ENCODE data around the gene TMEM63B. TPM values are rescaled to one million over a fixed set of nuclear protein-coding genes. Genes with fewer than 3 reads are reported as not detected.
"Not testable (repeated sequence)": the region's sequence is repeated elsewhere in the genome, so short reads cannot be mapped to it uniquely, and the experiment has no call there.

Gene TMEM63B
- total and polyA plus RNA-seq, 9 of the 15 experiments (the other 6 are each of a cell fraction or from before 2014, with no cell fraction given), result 0.14 to 39.4 (median 14.4) TPM

- Histone ChIP-seq H3K79me2 (ENCODE audit: control insufficient read depth, insufficient read depth, low read length) (no peaks in the 10 kb centered on the region), H3K4me3 (no peak overlapping the region), H2AFZ (ENCODE audit: low read depth, low read length) (no peak overlapping the region), H3K27ac (ENCODE audit: extremely low read depth, low read depth, low read length) (no peak overlapping the region), H3K9me3 (replicated peaks; ENCODE audit: control insufficient read depth, insufficient read depth, low read depth, low read length) (no peaks in the 10 kb centered on the region), H3K27me3 (ENCODE audit: control insufficient read depth in 2 of 2, insufficient read depth in 2 of 2, low read length in 2 of 2) (no peaks in the 10 kb centered on the region), H3K4me1 (replicated peaks in 1 of 2; ENCODE audit: control insufficient read depth in 2 of 2, insufficient read depth in 2 of 2, low read length in 2 of 2) (peaks cover 0 to 6% of the 10 kb centered on the region in 2 experiments; a peak in 2 of 5 replicates), H3K9me1 (ENCODE audit: control insufficient read depth, insufficient read depth, low read length) (no peaks in the 10 kb centered on the region), H3K4me2 (ENCODE audit: insufficient read depth, low read length) (no peak overlapping the region), H3K36me3 (ENCODE audit: control insufficient read depth, insufficient read depth, low read length) (peaks cover 89% of the 10 kb centered on the region), H3K9ac (ENCODE audit: insufficient read depth in 1 of 2, low read depth in 2 of 2, low read length in 2 of 2) (no peak overlapping the region), H4K20me1 (replicated peaks; ENCODE audit: control insufficient read depth, insufficient read depth, low read length) (no peaks in the 10 kb centered on the region)
- no peak for ATAC-seq
- TF ChIP-seq WHSC1 (IDR thresholded peaks at IDR 0.05; ENCODE audit: low read length) (no peak), ZKSCAN1 (IDR thresholded peaks at IDR 0.05; ENCODE audit: low read depth, low read length) (peak; percentile 84)
- DNase-seq (ENCODE audit: extremely low read depth in 1 of 4, low spot score in 3 of 4), result no peak
- 91% methylated on average over 1 of the region's 1 CpG for WGBS (ENCODE audit: insufficient coverage, low coverage, missing lambda C conversion rate)
- no peak for FAIRE-seq
- CTCF ChIA-PET (ENCODE audit: low intra/inter-chr PET ratio), result no interaction called here
- intact Hi-C loops (cut with micrococcal nuclease) (no loop called here), in situ Hi-C loops (cut with MboI) (no loop called here)
- POLR2A ChIA-PET, result interaction anchor here (0.6 to 2.2 kb wide), 3 partner anchors 9 to 75 kb away, joined by 4 to 7 read pairs (median 5); no protein-coding TSS in a partner anchor
- no TSS peak for BruUV-seq (replicated peaks)
These were observed 16.4 kb downstream of the TMEM63B start for GRCh38 chr6:44143731-44144130.

GRCh38 chr6:44144536-44144935, 17.2 kb downstream of the TMEM63B start:
- WGBS (ENCODE audit: insufficient coverage, low coverage, missing lambda C conversion rate), result 76% methylated on average over 3 of the region's 3 CpGs
- POLR2A ChIA-PET, result interaction anchor here (1.4 to 2.2 kb wide), 2 partner anchors 10 to 102 kb away, joined by 3 to 7 read pairs; partner anchors contain the start of gene HSP90AB1
- H3K79me2 ChIP-seq (ENCODE audit: control insufficient read depth, insufficient read depth, low read length); H3K27ac ChIP-seq (ENCODE audit: extremely low read depth, low read depth, low read length); H3K9me3 ChIP-seq (replicated peaks; ENCODE audit: control insufficient read depth, insufficient read depth, low read depth, low read length); H3K9ac ChIP-seq (ENCODE audit: insufficient read depth in 1 of 2, low read depth in 2 of 2, low read length in 2 of 2); H2AFZ ChIP-seq (ENCODE audit: low read depth, low read length); DNase-seq (ENCODE audit: extremely low read depth in 1 of 4, low spot score in 3 of 4); intact Hi-C loops (cut with micrococcal nuclease); H3K4me2 ChIP-seq (ENCODE audit: insufficient read depth, low read length); H4K20me1 ChIP-seq (replicated peaks; ENCODE audit: control insufficient read depth, insufficient read depth, low read length); H3K27me3 ChIP-seq (ENCODE audit: control insufficient read depth in 2 of 2, insufficient read depth in 2 of 2, low read length in 2 of 2); FAIRE-seq; ATAC-seq; H3K4me3 ChIP-seq; CTCF ChIA-PET (ENCODE audit: low intra/inter-chr PET ratio); H3K4me1 ChIP-seq (replicated peaks in 1 of 2; ENCODE audit: control insufficient read depth in 2 of 2, insufficient read depth in 2 of 2, low read length in 2 of 2); H3K9me1 ChIP-seq (ENCODE audit: control insufficient read depth, insufficient read depth, low read length); in situ Hi-C loops (cut with MboI); BruUV-seq (replicated peaks): not testable (repeated sequence)
- peaks cover 89% of the 10 kb centered on the region for H3K36me3 ChIP-seq (ENCODE audit: control insufficient read depth, insufficient read depth, low read length)
- TF ChIP-seq RBM25 (IDR thresholded peaks at IDR 0.05; ENCODE audit: low read depth, low read length, severe bottlenecking), result peak; percentile 5
